ENCODE data around the gene GALNT13.

Gene GALNT13

DNA sequence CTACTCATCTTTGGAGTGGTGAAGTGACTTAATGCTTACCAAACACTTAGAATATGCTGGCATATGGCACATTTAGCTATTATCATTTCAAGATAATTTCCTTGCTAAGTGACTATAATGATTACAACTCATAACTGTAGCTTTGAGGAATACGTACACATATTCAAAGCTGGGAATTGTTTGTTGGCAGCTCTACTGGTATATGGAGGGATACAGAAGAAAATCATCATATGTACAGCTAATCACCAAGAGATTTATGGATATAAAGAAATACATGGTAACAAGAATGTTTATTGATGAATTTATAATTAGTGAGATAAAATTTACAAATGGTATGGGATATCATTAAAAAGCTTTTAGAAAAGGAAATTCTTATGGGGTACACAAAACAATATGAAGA lies 207.2 kb downstream of the GALNT13 start:
- peaks cover 0 to 3% (median 0%) of the 10 kb centered on the region in 5 donors for H3K9me3 ChIP-seq (ENCODE audit: control insufficient read depth in 5 of 5, low read length in 5 of 5)
- no peaks in the 10 kb centered on the region for H3K27me3 ChIP-seq (ENCODE audit: control insufficient read depth in 5 of 5, insufficient read depth in 4 of 5, low read length in 5 of 5)
- H3K27ac ChIP-seq (ENCODE audit: low read depth, low read length) = no peak overlapping the region
- H3K4me3 ChIP-seq (ENCODE audit: low read depth in 1 of 5, low read length in 5 of 5) = no peak overlapping the region
- H3K9ac ChIP-seq (ENCODE audit: low read length in 5 of 5) = no peak overlapping the region
- no peaks in the 10 kb centered on the region for H3K36me3 ChIP-seq (ENCODE audit: control insufficient read depth in 5 of 5, insufficient read depth in 5 of 5, low read length in 5 of 5)
- H3K4me1 ChIP-seq (ENCODE audit: control insufficient read depth in 5 of 5, insufficient read depth in 5 of 5, low read length in 5 of 5) = no peaks in the 10 kb centered on the region

DNA sequence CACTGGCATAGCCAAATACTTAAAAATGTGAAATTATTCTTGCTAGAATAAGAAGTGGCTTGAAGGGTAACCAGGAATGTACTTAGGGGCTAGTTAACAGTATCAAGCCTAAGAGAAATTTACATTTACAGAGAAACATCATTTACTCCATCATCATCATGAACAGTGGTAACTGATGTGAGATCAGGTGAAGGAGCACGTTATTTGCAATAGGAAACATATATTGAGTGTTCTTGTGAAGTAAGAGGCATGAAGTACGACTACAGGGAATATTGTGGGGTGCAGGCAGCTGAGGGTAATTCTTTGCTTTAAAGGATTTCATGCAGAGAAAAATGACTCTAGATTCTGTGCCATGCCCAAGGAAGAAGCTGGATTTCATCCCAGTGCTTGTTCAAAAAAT lies 220.8 kb downstream of the GALNT13 start:
- Histone ChIP-seq H3K36me3 (ENCODE audit: control insufficient read depth in 5 of 5, insufficient read depth in 5 of 5, low read length in 5 of 5) (no peaks in the 10 kb centered on the region), H3K9me3 (ENCODE audit: control insufficient read depth in 5 of 5, low read length in 5 of 5) (no peaks in the 10 kb centered on the region), H3K27ac (ENCODE audit: low read depth, low read length) (no peak overlapping the region), H3K27me3 (ENCODE audit: control insufficient read depth in 5 of 5, insufficient read depth in 4 of 5, low read length in 5 of 5) (no peaks in the 10 kb centered on the region), H3K4me3 (ENCODE audit: low read depth in 1 of 5, low read length in 5 of 5) (no peak overlapping the region), H3K9ac (ENCODE audit: low read length in 5 of 5) (no peak overlapping the region), H3K4me1 (ENCODE audit: control insufficient read depth in 5 of 5, insufficient read depth in 5 of 5, low read length in 5 of 5) (no peaks in the 10 kb centered on the region)

DNA sequence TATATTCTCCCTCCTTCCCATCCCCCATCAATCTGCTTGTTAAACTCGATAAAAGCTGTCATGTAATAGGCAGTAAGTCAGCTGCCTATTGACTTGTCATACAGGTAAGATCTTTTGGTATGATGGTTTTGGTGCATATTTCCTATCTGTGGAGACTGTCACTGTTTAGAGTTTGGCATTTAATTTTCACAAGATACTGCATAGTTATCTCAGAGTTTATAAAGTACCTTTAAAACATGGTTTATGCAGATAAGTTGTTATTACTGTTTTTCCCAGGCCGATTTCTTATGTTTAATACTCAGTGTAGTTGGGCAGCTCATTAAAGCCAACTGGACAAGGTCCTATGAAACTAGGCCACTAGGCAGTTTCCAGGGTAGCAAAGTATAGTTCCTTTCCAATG lies 222.1 kb downstream of the GALNT13 start:
- Histone ChIP-seq H3K27ac (ENCODE audit: low read depth, low read length) (no peak overlapping the region), H3K4me1 (ENCODE audit: control insufficient read depth in 5 of 5, insufficient read depth in 5 of 5, low read length in 5 of 5) (no peaks in the 10 kb centered on the region), H3K9me3 (ENCODE audit: control insufficient read depth in 5 of 5, low read length in 5 of 5) (no peaks in the 10 kb centered on the region), H3K4me3 (ENCODE audit: low read depth in 1 of 5, low read length in 5 of 5) (no peak overlapping the region), H3K36me3 (ENCODE audit: control insufficient read depth in 5 of 5, insufficient read depth in 5 of 5, low read length in 5 of 5) (no peaks in the 10 kb centered on the region), H3K27me3 (ENCODE audit: control insufficient read depth in 5 of 5, insufficient read depth in 4 of 5, low read length in 5 of 5) (no peaks in the 10 kb centered on the region), H3K9ac (ENCODE audit: low read length in 5 of 5) (no peak overlapping the region)

DNA sequence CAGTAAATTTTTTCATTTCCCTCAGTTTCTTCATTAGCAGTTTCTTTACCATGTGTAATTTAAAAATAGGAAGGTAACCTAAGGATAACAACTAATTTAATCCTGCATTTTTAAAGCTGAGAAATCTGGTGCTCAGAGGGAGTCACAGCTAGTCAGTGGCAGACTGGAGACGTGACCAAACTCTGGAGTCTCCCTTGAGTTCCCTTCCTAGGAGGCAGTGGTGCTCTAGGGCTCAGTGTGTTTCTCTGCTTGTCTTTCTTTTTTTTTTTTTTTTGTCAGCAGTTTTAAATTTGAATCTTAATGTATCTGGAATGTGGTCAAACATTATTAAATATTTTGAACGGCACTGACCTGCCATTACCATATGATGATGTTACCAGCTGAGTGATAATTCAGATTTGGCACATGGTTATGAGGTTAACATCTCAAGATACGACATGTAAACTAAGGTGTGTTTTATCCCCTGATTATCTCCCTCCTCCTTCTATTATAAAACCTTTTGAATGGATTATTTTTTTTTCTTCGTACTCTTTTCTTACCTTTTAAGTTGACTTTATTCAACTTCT lies 226.2 kb downstream of the GALNT13 start:
- Histone ChIP-seq H3K4me1 (ENCODE audit: control insufficient read depth in 5 of 5, insufficient read depth in 5 of 5, low read length in 5 of 5) (no peaks in the 10 kb centered on the region), H3K9me3 (ENCODE audit: control insufficient read depth in 5 of 5, low read length in 5 of 5) (no peaks in the 10 kb centered on the region), H3K9ac (ENCODE audit: low read length in 5 of 5) (no peak overlapping the region), H3K27ac (ENCODE audit: low read depth, low read length) (no peak overlapping the region), H3K27me3 (ENCODE audit: control insufficient read depth in 5 of 5, insufficient read depth in 4 of 5, low read length in 5 of 5) (no peaks in the 10 kb centered on the region), H3K36me3 (ENCODE audit: control insufficient read depth in 5 of 5, insufficient read depth in 5 of 5, low read length in 5 of 5) (no peaks in the 10 kb centered on the region), H3K4me3 (ENCODE audit: low read depth in 1 of 5, low read length in 5 of 5) (no peak overlapping the region)

DNA sequence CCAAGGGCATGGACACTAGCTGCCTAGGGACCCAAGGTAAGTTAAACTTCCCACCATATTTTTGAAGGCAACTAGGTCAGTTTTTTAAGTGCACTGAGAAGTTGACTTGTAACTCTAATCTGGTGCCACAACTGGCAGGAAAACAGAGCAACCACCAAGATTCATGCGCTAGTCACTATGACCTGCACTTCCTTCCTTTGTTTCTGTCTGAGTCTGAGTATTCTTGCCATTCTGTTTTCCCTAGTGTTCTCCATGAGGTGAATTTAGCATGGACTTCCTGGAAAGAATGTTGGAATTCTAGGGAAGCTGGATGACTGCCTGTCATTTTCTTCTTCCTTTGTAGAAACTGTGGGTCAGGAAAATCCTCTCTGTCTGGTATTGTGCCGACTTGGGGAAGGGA lies 249.0 kb downstream of the GALNT13 start:
- H3K9me3 ChIP-seq (ENCODE audit: control insufficient read depth in 5 of 5, low read length in 5 of 5) = peaks cover 3 to 24% (median 11%) of the 10 kb centered on the region in 5 donors
- H3K27me3 ChIP-seq (ENCODE audit: control insufficient read depth in 5 of 5, insufficient read depth in 4 of 5, low read length in 5 of 5) = no peaks in the 10 kb centered on the region
- H3K27ac ChIP-seq (ENCODE audit: low read depth, low read length) = no peak overlapping the region
- H3K36me3 ChIP-seq (ENCODE audit: control insufficient read depth in 5 of 5, insufficient read depth in 5 of 5, low read length in 5 of 5) = no peaks in the 10 kb centered on the region
- no peaks in the 10 kb centered on the region for H3K4me1 ChIP-seq (ENCODE audit: control insufficient read depth in 5 of 5, insufficient read depth in 5 of 5, low read length in 5 of 5)
- no peak overlapping the region for H3K4me3 ChIP-seq (ENCODE audit: low read depth in 1 of 5, low read length in 5 of 5)
- H3K9ac ChIP-seq (ENCODE audit: low read length in 5 of 5) = no peak overlapping the region

DNA sequence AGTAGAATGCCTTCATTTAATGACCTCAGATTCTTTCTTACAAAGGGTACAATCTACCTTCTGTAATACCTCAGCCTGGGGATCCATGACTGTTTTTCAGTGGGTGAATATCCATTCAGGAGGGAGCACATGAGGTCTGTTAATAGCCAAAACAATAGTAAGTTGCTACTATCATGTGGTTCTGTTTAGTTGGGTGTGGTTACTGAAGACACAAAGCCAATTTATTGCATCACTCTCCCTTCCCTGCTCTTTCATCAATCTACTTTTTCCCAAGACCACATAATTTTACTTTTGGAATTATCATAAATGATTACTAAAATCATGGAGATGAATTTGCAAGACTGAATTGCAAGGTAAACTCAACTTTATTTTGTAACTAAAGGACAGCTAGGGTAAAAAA lies 254.2 kb downstream of the GALNT13 start:
- Histone ChIP-seq H3K36me3 (ENCODE audit: control insufficient read depth in 5 of 5, insufficient read depth in 5 of 5, low read length in 5 of 5) (no peaks in the 10 kb centered on the region), H3K27ac (ENCODE audit: low read depth, low read length) (no peak overlapping the region), H3K9me3 (ENCODE audit: control insufficient read depth in 5 of 5, low read length in 5 of 5) (peaks cover 0 to 3% (median 0%) of the 10 kb centered on the region in 5 donors), H3K9ac (ENCODE audit: low read length in 5 of 5) (no peak overlapping the region), H3K4me3 (ENCODE audit: low read depth in 1 of 5, low read length in 5 of 5) (no peak overlapping the region), H3K4me1 (ENCODE audit: control insufficient read depth in 5 of 5, insufficient read depth in 5 of 5, low read length in 5 of 5) (peaks cover 0 to 4% (median 0%) of the 10 kb centered on the region in 5 donors), H3K27me3 (ENCODE audit: control insufficient read depth in 5 of 5, insufficient read depth in 4 of 5, low read length in 5 of 5) (no peaks in the 10 kb centered on the region)

DNA sequence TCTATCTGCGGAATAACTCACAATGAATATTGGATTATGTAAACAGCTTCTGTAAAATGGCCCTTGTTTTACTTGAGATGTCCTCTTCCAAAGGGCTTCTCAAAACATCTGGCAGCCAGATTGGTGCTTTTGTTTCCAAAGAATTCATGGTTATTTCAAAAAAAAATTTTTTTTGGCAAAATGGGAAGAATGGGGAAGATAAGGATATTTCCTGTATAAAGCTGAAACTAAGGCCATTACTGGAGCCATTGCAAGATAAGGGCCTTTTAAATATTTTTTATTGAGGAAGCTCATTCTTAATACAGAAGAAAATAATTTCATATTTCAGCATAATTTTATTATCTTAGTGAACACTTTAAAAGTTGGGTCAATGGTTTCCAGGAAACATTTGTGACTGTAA lies 259.1 kb downstream of the GALNT13 start:
- Histone ChIP-seq H3K36me3 (ENCODE audit: control insufficient read depth in 5 of 5, insufficient read depth in 5 of 5, low read length in 5 of 5) (no peaks in the 10 kb centered on the region), H3K27ac (ENCODE audit: low read depth, low read length) (no peak overlapping the region), H3K4me3 (ENCODE audit: low read depth in 1 of 5, low read length in 5 of 5) (no peak overlapping the region), H3K27me3 (ENCODE audit: control insufficient read depth in 5 of 5, insufficient read depth in 4 of 5, low read length in 5 of 5) (no peaks in the 10 kb centered on the region), H3K9me3 (ENCODE audit: control insufficient read depth in 5 of 5, low read length in 5 of 5) (no peaks in the 10 kb centered on the region), H3K4me1 (ENCODE audit: control insufficient read depth in 5 of 5, insufficient read depth in 5 of 5, low read length in 5 of 5) (peaks cover 0 to 9% (median 0%) of the 10 kb centered on the region in 5 donors), H3K9ac (ENCODE audit: low read length in 5 of 5) (no peak overlapping the region)

DNA sequence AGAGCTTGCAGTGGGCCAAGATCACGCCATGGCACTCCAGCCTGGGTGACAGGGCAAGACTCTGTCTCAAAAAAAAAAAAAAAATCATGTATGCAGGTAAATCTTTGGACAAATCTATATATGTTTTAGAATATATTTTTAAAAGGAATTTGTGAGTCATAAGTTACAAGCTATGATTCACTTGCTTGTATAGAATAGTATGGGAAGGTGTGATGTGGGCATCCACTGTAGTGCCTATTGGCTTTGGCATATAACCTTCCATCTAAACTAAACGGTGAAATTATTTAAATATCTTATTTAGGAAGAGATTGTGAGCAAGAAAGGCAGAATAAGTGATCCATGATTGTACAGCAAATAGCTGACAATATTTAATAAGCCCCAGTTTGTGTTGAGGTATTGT lies 261.1 kb downstream of the GALNT13 start:
- Histone ChIP-seq H3K27ac (ENCODE audit: low read depth, low read length) (no peak overlapping the region), H3K4me1 (ENCODE audit: control insufficient read depth in 5 of 5, insufficient read depth in 5 of 5, low read length in 5 of 5) (peaks cover 0 to 9% (median 0%) of the 10 kb centered on the region in 5 donors), H3K9me3 (ENCODE audit: control insufficient read depth in 5 of 5, low read length in 5 of 5) (no peaks in the 10 kb centered on the region), H3K36me3 (ENCODE audit: control insufficient read depth in 5 of 5, insufficient read depth in 5 of 5, low read length in 5 of 5) (no peaks in the 10 kb centered on the region), H3K27me3 (ENCODE audit: control insufficient read depth in 5 of 5, insufficient read depth in 4 of 5, low read length in 5 of 5) (no peaks in the 10 kb centered on the region), H3K9ac (ENCODE audit: low read length in 5 of 5) (no peak overlapping the region), H3K4me3 (ENCODE audit: low read depth in 1 of 5, low read length in 5 of 5) (no peak overlapping the region)

DNA sequence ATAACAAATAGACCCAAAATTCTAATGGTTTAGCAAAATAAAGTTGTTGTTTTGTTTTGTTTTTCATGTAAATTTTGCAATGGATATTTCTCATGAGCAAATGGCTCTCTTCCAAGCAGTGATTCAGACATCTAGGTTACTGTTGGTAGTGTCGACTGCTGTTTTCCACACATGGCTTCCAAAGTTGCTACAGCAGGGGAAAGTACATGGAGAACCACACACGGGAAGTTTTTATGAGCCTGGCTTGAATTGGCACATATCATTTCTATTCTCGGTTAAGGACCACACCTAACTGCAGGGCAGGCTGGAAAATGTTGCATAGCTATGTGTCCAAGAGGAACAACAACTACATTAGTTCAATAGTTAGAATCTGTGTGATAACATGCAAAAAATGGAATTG lies 262.1 kb downstream of the GALNT13 start:
- no peaks in the 10 kb centered on the region for H3K36me3 ChIP-seq (ENCODE audit: control insufficient read depth in 5 of 5, insufficient read depth in 5 of 5, low read length in 5 of 5)
- no peak overlapping the region for H3K9ac ChIP-seq (ENCODE audit: low read length in 5 of 5)
- no peaks in the 10 kb centered on the region for H3K27me3 ChIP-seq (ENCODE audit: control insufficient read depth in 5 of 5, insufficient read depth in 4 of 5, low read length in 5 of 5)
- peak overlapping the region in 1 of 5 donors; percentile 29 for H3K4me3 ChIP-seq (ENCODE audit: low read depth in 1 of 5, low read length in 5 of 5)
- H3K27ac ChIP-seq (ENCODE audit: low read depth, low read length) = no peak overlapping the region
- peaks cover 0 to 9% (median 0%) of the 10 kb centered on the region in 5 donors for H3K4me1 ChIP-seq (ENCODE audit: control insufficient read depth in 5 of 5, insufficient read depth in 5 of 5, low read length in 5 of 5)
- H3K9me3 ChIP-seq (ENCODE audit: control insufficient read depth in 5 of 5, low read length in 5 of 5) = no peaks in the 10 kb centered on the region

DNA sequence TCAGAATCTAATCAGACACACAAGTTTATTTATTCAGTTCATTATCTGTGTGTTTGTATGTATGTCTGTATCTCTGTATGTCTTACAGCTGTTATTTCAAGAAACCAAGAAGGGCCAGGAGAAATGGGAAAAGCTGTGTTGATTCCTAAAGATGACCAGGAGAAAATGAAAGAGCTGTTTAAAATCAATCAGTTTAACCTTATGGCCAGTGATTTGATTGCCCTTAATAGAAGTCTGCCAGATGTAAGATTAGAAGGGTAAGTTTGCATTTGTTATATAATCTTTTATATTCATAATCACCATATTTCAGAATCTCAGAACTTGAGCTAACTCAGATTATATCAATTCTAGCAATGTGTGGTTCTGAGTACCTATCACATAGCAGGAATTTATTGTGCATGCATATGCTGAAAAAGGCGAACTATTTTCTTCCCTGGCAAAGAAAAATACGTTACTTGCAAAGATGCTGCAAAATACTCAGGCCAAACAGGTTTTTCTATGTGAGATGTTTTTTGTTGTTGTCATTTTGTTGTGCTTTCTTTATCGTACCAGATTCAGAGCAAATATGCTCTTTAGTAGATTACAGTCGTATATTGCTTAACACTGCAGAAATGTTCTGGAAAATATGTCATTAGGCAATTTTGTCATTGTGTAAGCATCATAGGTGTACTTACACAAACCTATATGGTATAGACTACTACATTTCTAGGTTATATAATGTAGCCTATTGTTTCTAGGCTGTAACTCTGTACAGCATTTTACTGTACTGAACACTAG lies 268.7 kb downstream of the GALNT13 start:
- Histone ChIP-seq H3K9me3 (ENCODE audit: control insufficient read depth in 5 of 5, low read length in 5 of 5) (no peaks in the 10 kb centered on the region), H3K4me1 (ENCODE audit: control insufficient read depth in 5 of 5, insufficient read depth in 5 of 5, low read length in 5 of 5) (no peaks in the 10 kb centered on the region), H3K27ac (ENCODE audit: low read depth, low read length) (no peak overlapping the region), H3K36me3 (ENCODE audit: control insufficient read depth in 5 of 5, insufficient read depth in 5 of 5, low read length in 5 of 5) (no peaks in the 10 kb centered on the region), H3K9ac (ENCODE audit: low read length in 5 of 5) (no peak overlapping the region), H3K27me3 (ENCODE audit: control insufficient read depth in 5 of 5, insufficient read depth in 4 of 5, low read length in 5 of 5) (no peaks in the 10 kb centered on the region), H3K4me3 (ENCODE audit: low read depth in 1 of 5, low read length in 5 of 5) (no peak overlapping the region)
